OCI-LY7 (cell line): ENCODE measurements around the gene BAG5. TPM values are rescaled to one million over a fixed set of nuclear protein-coding genes. Genes with fewer than 3 reads are reported as not detected.

Source experiments
- BruUV-seq: library from RNA; stranded (reverse); fragments of 400-500 nt; replicated peaks from 2 replicates; lab custom pipeline; 2021; lab: Mats Ljungman, UMichigan
- CTCF ChIA-PET: fragments of 300-600 bp; sonication (Branson Sonifier 250); formaldehyde crosslinking; loops from one replicate; lab custom pipeline; 2022; ENCODE audit warnings: antibody characterized with exemption; ENCODE audit not compliant: unreplicated experiment; lab: Charles Lee
- POLR2A ChIA-PET: fragments of 300-600 bp; sonication (Branson Sonifier 250); formaldehyde crosslinking; loops from one replicate; lab custom pipeline; 2022; ENCODE audit warnings: antibody characterized with exemption; lab: Charles Lee
- DNase-seq: peaks from one replicate; pipeline ENCODE4 v3.0.0-alpha.2; 2015; ENCODE audit warnings: low spot score
- H2AFZ ChIP-seq: fragments of 200-600 bp; sonication (generic), shearing (Covaris generic); 2 replicates; pipeline ENCODE4 v1.6.1; 2014; ENCODE audit warnings: mild to moderate bottlenecking, antibody characterized with exemption, low read length, moderate library complexity
- H3K27ac ChIP-seq: fragments of 200-600 bp; sonication (generic); 2 replicates; pipeline ENCODE4 v1.5.1; 2014; ENCODE audit warnings: mixed run types, low read depth, mild to moderate bottlenecking, moderate library complexity, low read length, inconsistent platforms; ENCODE audit not compliant: poor library complexity, severe bottlenecking
- H3K36me3 ChIP-seq: fragments of 200-600 bp; sonication (generic); 2 replicates; pipeline ENCODE4 v1.6.1; 2014; ENCODE audit warnings: mild to moderate bottlenecking, antibody characterized with exemption, low read length, moderate library complexity, mixed read lengths; ENCODE audit not compliant: insufficient read depth
- H3K4me1 ChIP-seq: fragments of 200-600 bp; sonication (generic); 2 replicates; pipeline ENCODE4 v1.5.1; 2014; ENCODE audit warnings: mild to moderate bottlenecking, low read length; ENCODE audit not compliant: insufficient read depth, poor library complexity, severe bottlenecking
- H3K4me2 ChIP-seq: fragments of 200-600 bp; sonication (generic); 2 replicates; pipeline ENCODE4 v1.6.1; 2014; ENCODE audit warnings: mild to moderate bottlenecking, low read length
- H3K4me3 ChIP-seq: fragments of 200-600 bp; sonication (generic); 2 replicates; pipeline ENCODE4 v1.5.1; 2014; ENCODE audit warnings: mild to moderate bottlenecking, low read depth, low read length; ENCODE audit not compliant: poor library complexity, severe bottlenecking
- H3K79me2 ChIP-seq: fragments of 200-600 bp; sonication (generic); 2 replicates; pipeline ENCODE4 v1.6.1; 2016; ENCODE audit warnings: low read depth, mild to moderate bottlenecking, low read length, moderate library complexity, mixed read lengths; ENCODE audit not compliant: insufficient read depth
- H3K9me2 ChIP-seq: fragments of 200-600 bp; sonication (generic); 2 replicates; pipeline ENCODE4 v1.6.1; 2016; ENCODE audit warnings: mild to moderate bottlenecking, low read length, mixed read lengths; ENCODE audit not compliant: insufficient read depth
- H3K9me3 ChIP-seq: fragments of 200-600 bp; sonication (generic); 2 replicates; pipeline ENCODE4 v1.6.1; 2014; ENCODE audit warnings: mild to moderate bottlenecking, mixed run types, low read length, mixed read lengths
- H4K20me1 ChIP-seq: fragments of 200-600 bp; sonication (generic); 2 replicates; pipeline ENCODE4 v1.6.1; 2014; ENCODE audit warnings: mild to moderate bottlenecking, antibody characterized with exemption, low read length, moderate library complexity, mixed read lengths; ENCODE audit not compliant: insufficient read depth
- CTCF ChIP-seq: fragments of 200-600 bp; sonication (generic); conservative IDR thresholded peaks from 2 replicates; pipeline ENCODE4 v1.5.1; 2014; ENCODE audit warnings: mild to moderate bottlenecking, antibody characterized with exemption, low read length, moderate library complexity, mixed read lengths
- EZH2phosphoT487 ChIP-seq: fragments of 200-600 bp; sonication (generic); IDR thresholded peaks from 2 replicates; pipeline ENCODE4 v1.6.1; 2018; ENCODE audit warnings: low read depth, borderline replicate concordance, mild to moderate bottlenecking, mixed run types, antibody characterized with exemption, low read length, moderate library complexity, mixed read lengths
- intact Hi-C: fragments of 100-400 bp; cut with micrococcal nuclease; formaldehyde crosslinking; loops from one replicate; pipeline ENCODE4 v1.10.0; 2022; ENCODE audit not compliant: unreplicated experiment
- total RNA-seq, 2 experiments: library from RNA; depleted of rRNA in 1 of 2; stranded (reverse); fragments of >200 nt in 1 of 2; shearing (Covaris generic) in 1 of 2; gene quantifications; 2 replicates each; pipeline ENCODE4 v1.2.3, GENCODE V29; 2014 to 2022

BAG5 gene
- total RNA-seq, 2 experiments from 2014 or later: 29.2 to 38.7 TPM

DNA sequence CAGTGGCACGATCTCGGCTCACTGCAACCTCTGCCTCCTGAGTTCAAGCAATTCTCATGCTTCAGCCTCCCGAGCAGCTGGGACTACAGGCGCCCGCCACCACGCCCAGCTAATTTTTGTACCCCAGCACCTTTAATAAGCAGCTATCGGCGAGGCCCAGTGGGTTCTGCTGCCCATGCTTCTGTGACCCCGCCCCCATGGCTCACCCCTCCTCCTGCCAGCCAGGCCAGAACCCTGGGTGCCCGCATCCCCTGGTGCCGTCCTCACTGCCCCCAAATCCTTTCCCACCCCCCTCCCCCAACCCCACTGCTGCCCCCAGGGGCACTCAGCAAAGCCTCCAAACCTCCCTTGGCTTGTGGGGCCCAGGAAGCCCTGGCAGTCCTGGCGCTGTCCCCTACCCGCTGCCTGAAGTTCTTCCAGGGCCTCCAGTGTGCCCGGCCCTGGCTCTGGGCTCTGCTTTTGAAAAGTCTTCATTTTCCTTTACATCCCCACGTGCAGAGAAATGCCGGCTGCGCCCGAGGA lies 14.5 kb downstream of the BAG5 start:
- ChIA-PET CTCF (no interaction called here), POLR2A (no interaction called here)
- BruUV-seq: no TSS peak
- Histone ChIP-seq H4K20me1 (no peaks in the 10 kb centered on the region), H3K4me3 (no peak overlapping the region), H3K4me2 (no peak overlapping the region), H3K9me3 (no peaks in the 10 kb centered on the region), H3K9me2 (no peaks in the 10 kb centered on the region), H3K27ac (no peak overlapping the region), H2AFZ (no peak overlapping the region), H3K4me1 (no peaks in the 10 kb centered on the region), H3K79me2 (no peaks in the 10 kb centered on the region), H3K36me3 (no peaks in the 10 kb centered on the region)
- TF ChIP-seq CTCF (no peak), EZH2phosphoT487 (no peak)
- no peak for DNase-seq
- intact Hi-C loops: no loop called here

DNA sequence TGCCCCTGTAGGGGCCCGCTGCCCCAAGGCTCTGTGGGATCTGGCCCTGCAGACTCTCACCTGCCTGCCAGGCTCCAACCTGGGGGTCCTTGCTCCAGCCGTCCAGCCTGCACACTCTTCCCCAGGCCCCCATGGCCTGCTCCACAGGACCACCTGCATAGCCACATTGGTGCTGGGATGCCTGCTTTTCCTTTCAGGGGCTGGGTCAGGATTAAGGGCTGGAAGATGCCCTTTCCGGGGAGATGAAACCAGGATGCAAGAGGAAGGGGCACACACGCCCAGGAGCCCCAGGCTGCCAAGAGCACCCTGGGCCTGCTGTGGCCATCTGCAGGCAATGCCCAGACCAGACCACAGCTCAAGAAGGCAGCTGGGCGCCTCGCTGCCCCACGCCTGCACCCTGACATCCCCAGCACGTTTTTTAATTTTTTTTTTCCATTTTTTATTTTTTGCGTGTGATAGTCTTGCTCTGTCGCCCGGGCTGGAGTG lies 15.0 kb downstream of the BAG5 start:
- no peak for TF ChIP-seq EZH2phosphoT487
- TF ChIP-seq CTCF: no peak
- H3K4me1 ChIP-seq: no peaks in the 10 kb centered on the region
- no peaks in the 10 kb centered on the region for H3K9me2 ChIP-seq
- ChIA-PET CTCF (no interaction called here), POLR2A (no interaction called here)
- no peak overlapping the region for H3K4me2 ChIP-seq
- no TSS peak for BruUV-seq
- no peak overlapping the region for H3K27ac ChIP-seq
- no peak overlapping the region for H2AFZ ChIP-seq
- H3K79me2 ChIP-seq: no peaks in the 10 kb centered on the region
- no peak for DNase-seq
- no peaks in the 10 kb centered on the region for H4K20me1 ChIP-seq
- intact Hi-C loops: no loop called here
- no peaks in the 10 kb centered on the region for H3K36me3 ChIP-seq
- H3K4me3 ChIP-seq: no peak overlapping the region
- H3K9me3 ChIP-seq: no peaks in the 10 kb centered on the region

DNA sequence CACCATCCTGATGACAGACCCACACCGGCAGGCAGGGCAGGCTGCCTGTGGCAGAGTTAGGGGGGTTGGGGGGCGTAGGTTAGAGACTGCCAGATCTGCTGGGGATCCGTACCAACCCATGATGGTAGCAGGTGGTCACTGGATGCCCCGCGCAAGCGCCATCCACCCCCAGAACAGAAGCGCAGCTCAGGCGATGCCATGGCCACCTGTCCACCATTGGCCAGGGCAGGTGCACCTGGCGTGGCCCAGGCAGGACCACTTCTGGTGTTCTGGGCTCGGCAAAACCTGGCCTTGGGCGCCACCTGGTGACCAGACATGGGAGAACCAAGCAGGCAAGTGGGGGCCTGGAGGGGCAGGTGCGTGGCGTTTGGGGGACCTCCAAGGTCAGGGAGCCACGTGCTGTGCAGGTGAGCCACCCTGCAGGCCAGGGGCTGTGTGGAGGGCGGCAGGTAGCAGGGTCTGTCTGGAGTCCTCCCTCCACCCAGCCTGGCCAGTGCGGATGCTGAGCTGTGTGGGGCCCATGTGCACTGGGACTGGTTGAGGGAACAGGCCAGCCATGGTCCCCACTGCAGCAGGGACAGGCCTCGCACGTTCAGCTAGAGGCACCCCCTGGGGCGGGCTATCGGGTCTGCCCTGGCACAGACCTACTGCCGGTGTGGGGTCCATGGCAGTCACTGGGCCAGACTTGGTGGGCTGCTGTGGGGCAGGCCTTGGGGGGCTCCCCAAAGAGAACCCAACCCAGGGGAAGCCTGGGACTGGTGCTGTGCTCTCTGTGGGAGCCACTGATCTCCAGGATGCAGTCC lies 15.6 kb downstream of the BAG5 start:
- BruUV-seq: no TSS peak
- Histone ChIP-seq H2AFZ (no peak overlapping the region), H4K20me1 (no peaks in the 10 kb centered on the region), H3K4me3 (no peak overlapping the region), H3K4me1 (no peaks in the 10 kb centered on the region), H3K9me3 (no peaks in the 10 kb centered on the region), H3K36me3 (no peaks in the 10 kb centered on the region), H3K9me2 (no peaks in the 10 kb centered on the region), H3K4me2 (no peak overlapping the region), H3K27ac (no peak overlapping the region), H3K79me2 (no peaks in the 10 kb centered on the region)
- POLR2A ChIA-PET: no interaction called here
- intact Hi-C loops: loop anchor here (1.0 kb wide), 1 partner anchor 29 kb away; no protein-coding TSS in a partner anchor
- CTCF ChIA-PET: interaction anchor here (0.5 kb wide), 1 partner anchor 1986 kb away, joined by 3 read pairs; no protein-coding TSS in a partner anchor
- no peak for TF ChIP-seq EZH2phosphoT487
- TF ChIP-seq CTCF: peak; percentile 92
- peak; percentile 71 for DNase-seq
